K562 (cell line): ENCODE measurements around the gene TAF4.

Experiments used
- DPF2 ChIP-seq: fragments of 450-650 bp; IDR thresholded peaks from 2 replicates; pipeline ENCODE4 v1.6.1; 2016
- GATA2 ChIP-seq: sonication (generic); formaldehyde crosslinking; IDR thresholded peaks from 2 replicates; pipeline ENCODE4 v1.4.0; 2020; ENCODE audit warnings: mild to moderate bottlenecking, missing genetic modification reagents
- HDGF ChIP-seq: fragments of 450-650 bp; IDR thresholded peaks from 2 replicates; pipeline ENCODE4 v1.6.1; 2016
- MAX ChIP-seq: sonication (generic); formaldehyde crosslinking; IDR thresholded peaks from 2 replicates; pipeline ENCODE4 v1.9.0; 2022; ENCODE audit warnings: mild to moderate bottlenecking, missing genetic modification reagents
- NFYB ChIP-seq: IDR thresholded peaks from 2 replicates; pipeline ENCODE4 v1.6.1; 2011; ENCODE audit warnings: mild to moderate bottlenecking, moderate library complexity; ENCODE audit not compliant: insufficient read length; ENCODE audit errors: extremely low read depth
- POLR2AphosphoS5 ChIP-seq: IDR thresholded peaks from 2 replicates; pipeline ENCODE4 v1.6.1; 2011; ENCODE audit warnings: mild to moderate bottlenecking, low read depth, low read length, moderate library complexity; ENCODE audit not compliant: control insufficient read depth, insufficient read depth
- RNF2 ChIP-seq: sonication (generic); IDR thresholded peaks from 2 replicates; pipeline ENCODE4 v1.6.1; 2016
- SPI1 ChIP-seq: IDR thresholded peaks from 2 replicates; pipeline ENCODE4 v1.6.1; 2011; ENCODE audit warnings: low read depth, low read length, control low read depth, borderline replicate concordance
- TAF1 ChIP-seq: IDR thresholded peaks from 2 replicates; pipeline ENCODE4 v1.6.1; 2011; ENCODE audit warnings: mild to moderate bottlenecking, low read length, moderate library complexity; ENCODE audit not compliant: insufficient read depth, control insufficient read depth, severe bottlenecking; ENCODE audit errors: extremely low read depth
- ZNF143 ChIP-seq: sonication (generic); formaldehyde crosslinking; IDR thresholded peaks from 2 replicates; pipeline ENCODE4 v1.9.0; 2022; ENCODE audit warnings: mild to moderate bottlenecking, missing genetic modification reagents
- ZNF311 ChIP-seq: fragments of 250-450 bp; sonication (Bioruptor Pico); IDR thresholded peaks from 2 replicates; pipeline ENCODE4 v1.4.0; 2020; ENCODE audit warnings: mild to moderate bottlenecking, moderate library complexity

GRCh38 chr20:61949714-61950640 is 115.7 kb downstream of the TAF4 start:
- TF ChIP-seq ZNF143 (CRISPR knock-in tag), result no peak
- TF ChIP-seq NFYB, result no peak
- no peak for TF ChIP-seq MAX (CRISPR knock-in tag)
- TF ChIP-seq ZNF311 (CRISPR knock-in tag), result no peak
- TF ChIP-seq RNF2, result no peak
- TF ChIP-seq SPI1, result no peak
- TF ChIP-seq DPF2, result no peak
- no peak for TF ChIP-seq POLR2AphosphoS5
- no peak for TF ChIP-seq GATA2 (CRISPR knock-in tag)
- TF ChIP-seq HDGF, result no peak
- no peak for TF ChIP-seq TAF1
